GM12878 (cell line): Measurements from ENCODE around the gene CNR2. TPM values are rescaled to one million over a fixed set of nuclear protein-coding genes. Genes with fewer than 3 reads are reported as not detected.

Experiments
- BACH1 ChIP-seq: fragments of 450-650 bp; IDR thresholded peaks from 2 replicates; pipeline ENCODE4 v1.6.1; 2017; ENCODE audit warnings: mild to moderate bottlenecking, borderline replicate concordance
- CBX3 ChIP-seq: fragments of 200-600 bp; sonication (generic); IDR thresholded peaks from 2 replicates; pipeline ENCODE4 v1.6.1; 2016; ENCODE audit warnings: low read depth, borderline replicate concordance
- CREM ChIP-seq: IDR thresholded peaks from 2 replicates; pipeline ENCODE4 v1.6.1; 2014; ENCODE audit warnings: antibody characterized with exemption, low read depth
- FOXK2 ChIP-seq: fragments of 450-650 bp; IDR thresholded peaks from 2 replicates; pipeline ENCODE4 v1.6.1; 2017; ENCODE audit warnings: mild to moderate bottlenecking, moderate library complexity
- NFXL1 ChIP-seq: fragments of 450-650 bp; IDR thresholded peaks from 2 replicates; pipeline ENCODE4 v1.6.1; 2017; ENCODE audit warnings: antibody characterized with exemption, mild to moderate bottlenecking, borderline replicate concordance
- NR2C2 ChIP-seq: IDR thresholded peaks from 2 replicates; pipeline ENCODE4 v1.6.1; 2011; ENCODE audit warnings: borderline replicate concordance, low read depth; ENCODE audit not compliant: control insufficient read depth, insufficient read length
- PAX5 ChIP-seq: IDR thresholded peaks from 2 replicates; pipeline ENCODE4 v1.6.1; 2011; ENCODE audit warnings: low read depth, low read length, borderline replicate concordance
- SPI1 ChIP-seq: IDR thresholded peaks from 2 replicates; pipeline ENCODE4 v1.6.1; 2011; ENCODE audit warnings: low read depth, mild to moderate bottlenecking, low read length, moderate library complexity, borderline replicate concordance; ENCODE audit not compliant: insufficient read depth
- STAT3 ChIP-seq: IDR thresholded peaks from 2 replicates; pipeline ENCODE4 v1.6.1; 2011; ENCODE audit warnings: low read depth, low read length, improper control_type of control experiment
- YY1 ChIP-seq: IDR thresholded peaks from 2 replicates; pipeline ENCODE4 v1.6.1; 2011; ENCODE audit warnings: low read depth, mild to moderate bottlenecking, low read length
- ZNF24 ChIP-seq: fragments of 450-650 bp; IDR thresholded peaks from 2 replicates; pipeline ENCODE4 v1.6.1; 2017; ENCODE audit warnings: antibody characterized with exemption, mild to moderate bottlenecking
- ZNF384 ChIP-seq: IDR thresholded peaks from 2 replicates; pipeline ENCODE4 v1.6.1; 2012; ENCODE audit warnings: low read depth, mild to moderate bottlenecking, low read length, improper control_type of control experiment, borderline replicate concordance
- ZNF622 ChIP-seq: fragments of 450-650 bp; IDR thresholded peaks from 2 replicates; pipeline ENCODE4 v1.6.1; 2017; ENCODE audit warnings: mild to moderate bottlenecking, inconsistent platforms
- polyA plus RNA-seq, 11 experiments: library from polyadenylated mRNA; depleted of rRNA in 4 of 11; unstranded in 6 of 11; stranded (reverse) in 5 of 11; fragments of >200 nt; fragmentation: Nextera tagmentation in 4 of 11; fragmentation: Illumina TruSeq in 1 of 11; extraction: Ambion mirVana in 4 of 11; extraction: Trizol in 1 of 11; gene quantifications; 1 replicate in 1 of 11; 2 replicates in 10 of 11; pipeline versions ENCODE4 v1.2.1 to v1.2.3, GENCODE V29; 2011 to 2016; ENCODE audit warnings: inconsistent platforms in 2 of 11, missing spikeins in 2 of 11, low read depth in 1 of 11
- total RNA-seq, 4 experiments: library from RNA; depleted of rRNA in 3 of 4; stranded (reverse); fragments of >200 nt in 3 of 4; fragmentation: Illumina TruSeq in 1 of 4; extraction: Trizol in 1 of 4; gene quantifications; 2 replicates each; pipeline versions ENCODE4 v1.2.1 to v1.2.3, GENCODE V29; 2013 to 2021
- TF ChIP-seq, protein P1 (sequence below): IDR thresholded peaks from 2 replicates; pipeline ENCODE4 v1.6.1; 2011; ENCODE audit warnings: low read depth, mild to moderate bottlenecking, low read length, moderate library complexity, borderline replicate concordance; ENCODE audit errors: extremely low read depth
- TF ChIP-seq, protein P2 (sequence below): fragments of 450-650 bp; conservative IDR thresholded peaks from 2 replicates; pipeline ENCODE4 v1.6.1; 2017; ENCODE audit warnings: mild to moderate bottlenecking, moderate library complexity
- TF ChIP-seq, protein P3 (sequence below): IDR thresholded peaks from 2 replicates; pipeline ENCODE4 v1.6.1; 2012; ENCODE audit warnings: low read depth, low read length, improper control_type of control experiment
- TF ChIP-seq, protein P4 (sequence below): fragments of 150-350 bp; IDR thresholded peaks from 2 replicates; pipeline ENCODE4 v1.6.1; 2016; ENCODE audit warnings: low read depth, low read length
- TF ChIP-seq, protein P5 (sequence below): IDR thresholded peaks from 2 replicates; pipeline ENCODE4 v1.6.1; 2012; ENCODE audit warnings: low read depth, low read length, improper control_type of control experiment
- TF ChIP-seq, protein P6 (sequence below): fragments of 450-650 bp; formaldehyde crosslinking; IDR thresholded peaks from 2 replicates; pipeline ENCODE4 v1.4.0; 2022; ENCODE audit warnings: mild to moderate bottlenecking, moderate library complexity

The CNR2 gene
- total and polyA plus RNA-seq, 10 of the 15 experiments (the other 5 are each of a cell fraction or from before 2014, with no cell fraction given): 0.46 to 19.8 (median 12.2) TPM

DNA sequence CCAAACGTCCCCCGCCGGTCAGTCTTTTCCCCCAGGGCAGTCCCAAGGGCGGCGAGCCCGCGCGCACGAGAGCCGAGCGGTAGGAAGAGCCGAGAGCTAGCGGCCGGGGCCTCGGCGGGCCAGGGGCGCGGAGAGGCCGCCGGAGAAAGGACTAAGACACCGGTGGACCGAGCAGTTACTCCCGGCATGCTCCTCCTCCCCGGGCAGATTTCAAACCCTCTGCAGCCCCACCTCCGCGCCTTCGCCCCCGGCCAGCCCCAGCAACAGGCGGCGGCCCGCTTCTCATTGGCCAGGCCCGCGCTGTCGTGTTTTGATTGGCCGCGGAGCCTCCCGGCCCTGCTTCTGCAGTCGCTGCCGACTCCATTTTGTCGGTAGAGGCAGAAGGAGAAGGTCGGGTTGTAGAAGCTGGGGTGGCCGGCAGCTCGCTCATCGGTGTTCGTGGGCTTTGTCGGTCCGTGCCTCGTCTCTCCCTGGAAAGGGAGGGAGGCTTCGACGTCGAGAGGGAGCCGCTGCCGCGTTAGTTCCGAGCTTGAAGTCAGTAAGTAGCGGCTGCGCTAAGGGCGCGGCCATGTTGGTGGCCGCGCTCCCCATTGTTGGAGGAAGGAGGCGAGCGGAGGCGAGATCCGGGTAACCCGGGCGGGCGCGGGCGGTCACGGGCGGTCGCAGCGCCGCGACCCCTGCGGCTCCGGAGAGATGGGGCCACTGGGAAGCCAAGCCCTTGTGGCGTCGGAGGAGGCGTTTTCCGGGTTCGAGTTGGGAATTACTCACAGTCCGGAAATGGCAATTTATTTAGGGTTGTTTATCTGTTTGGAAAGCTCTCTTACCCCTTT is 46.5 kb upstream of the CNR2 start, which contains the start of gene PNRC2 (continued):
- TF ChIP-seq, protein P1, sequence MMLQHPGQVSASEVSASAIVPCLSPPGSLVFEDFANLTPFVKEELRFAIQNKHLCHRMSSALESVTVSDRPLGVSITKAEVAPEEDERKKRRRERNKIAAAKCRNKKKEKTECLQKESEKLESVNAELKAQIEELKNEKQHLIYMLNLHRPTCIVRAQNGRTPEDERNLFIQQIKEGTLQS: no peak
- no peak for TF ChIP-seq NR2C2
- TF ChIP-seq ZNF24: no peak
- no peak for TF ChIP-seq ZNF622
- peak; percentile 73; the same call in 1 of the 2 replicates for TF ChIP-seq CREM
- TF ChIP-seq STAT3: no peak
- peak; percentile 98 for TF ChIP-seq YY1
- TF ChIP-seq NFXL1: no peak
- no peak for TF ChIP-seq ZNF384
- TF ChIP-seq, protein P2, sequence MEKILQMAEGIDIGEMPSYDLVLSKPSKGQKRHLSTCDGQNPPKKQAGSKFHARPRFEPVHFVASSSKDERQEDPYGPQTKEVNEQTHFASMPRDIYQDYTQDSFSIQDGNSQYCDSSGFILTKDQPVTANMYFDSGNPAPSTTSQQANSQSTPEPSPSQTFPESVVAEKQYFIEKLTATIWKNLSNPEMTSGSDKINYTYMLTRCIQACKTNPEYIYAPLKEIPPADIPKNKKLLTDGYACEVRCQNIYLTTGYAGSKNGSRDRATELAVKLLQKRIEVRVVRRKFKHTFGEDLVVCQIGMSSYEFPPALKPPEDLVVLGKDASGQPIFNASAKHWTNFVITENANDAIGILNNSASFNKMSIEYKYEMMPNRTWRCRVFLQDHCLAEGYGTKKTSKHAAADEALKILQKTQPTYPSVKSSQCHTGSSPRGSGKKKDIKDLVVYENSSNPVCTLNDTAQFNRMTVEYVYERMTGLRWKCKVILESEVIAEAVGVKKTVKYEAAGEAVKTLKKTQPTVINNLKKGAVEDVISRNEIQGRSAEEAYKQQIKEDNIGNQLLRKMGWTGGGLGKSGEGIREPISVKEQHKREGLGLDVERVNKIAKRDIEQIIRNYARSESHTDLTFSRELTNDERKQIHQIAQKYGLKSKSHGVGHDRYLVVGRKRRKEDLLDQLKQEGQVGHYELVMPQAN: peak; percentile 98
- TF ChIP-seq SPI1: no peak
- peak; percentile 14; the same call in 1 of the 2 replicates for TF ChIP-seq BACH1
- TF ChIP-seq, protein P3, sequence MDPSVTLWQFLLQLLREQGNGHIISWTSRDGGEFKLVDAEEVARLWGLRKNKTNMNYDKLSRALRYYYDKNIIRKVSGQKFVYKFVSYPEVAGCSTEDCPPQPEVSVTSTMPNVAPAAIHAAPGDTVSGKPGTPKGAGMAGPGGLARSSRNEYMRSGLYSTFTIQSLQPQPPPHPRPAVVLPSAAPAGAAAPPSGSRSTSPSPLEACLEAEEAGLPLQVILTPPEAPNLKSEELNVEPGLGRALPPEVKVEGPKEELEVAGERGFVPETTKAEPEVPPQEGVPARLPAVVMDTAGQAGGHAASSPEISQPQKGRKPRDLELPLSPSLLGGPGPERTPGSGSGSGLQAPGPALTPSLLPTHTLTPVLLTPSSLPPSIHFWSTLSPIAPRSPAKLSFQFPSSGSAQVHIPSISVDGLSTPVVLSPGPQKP: no peak
- no peak for TF ChIP-seq CBX3
- TF ChIP-seq, protein P4, sequence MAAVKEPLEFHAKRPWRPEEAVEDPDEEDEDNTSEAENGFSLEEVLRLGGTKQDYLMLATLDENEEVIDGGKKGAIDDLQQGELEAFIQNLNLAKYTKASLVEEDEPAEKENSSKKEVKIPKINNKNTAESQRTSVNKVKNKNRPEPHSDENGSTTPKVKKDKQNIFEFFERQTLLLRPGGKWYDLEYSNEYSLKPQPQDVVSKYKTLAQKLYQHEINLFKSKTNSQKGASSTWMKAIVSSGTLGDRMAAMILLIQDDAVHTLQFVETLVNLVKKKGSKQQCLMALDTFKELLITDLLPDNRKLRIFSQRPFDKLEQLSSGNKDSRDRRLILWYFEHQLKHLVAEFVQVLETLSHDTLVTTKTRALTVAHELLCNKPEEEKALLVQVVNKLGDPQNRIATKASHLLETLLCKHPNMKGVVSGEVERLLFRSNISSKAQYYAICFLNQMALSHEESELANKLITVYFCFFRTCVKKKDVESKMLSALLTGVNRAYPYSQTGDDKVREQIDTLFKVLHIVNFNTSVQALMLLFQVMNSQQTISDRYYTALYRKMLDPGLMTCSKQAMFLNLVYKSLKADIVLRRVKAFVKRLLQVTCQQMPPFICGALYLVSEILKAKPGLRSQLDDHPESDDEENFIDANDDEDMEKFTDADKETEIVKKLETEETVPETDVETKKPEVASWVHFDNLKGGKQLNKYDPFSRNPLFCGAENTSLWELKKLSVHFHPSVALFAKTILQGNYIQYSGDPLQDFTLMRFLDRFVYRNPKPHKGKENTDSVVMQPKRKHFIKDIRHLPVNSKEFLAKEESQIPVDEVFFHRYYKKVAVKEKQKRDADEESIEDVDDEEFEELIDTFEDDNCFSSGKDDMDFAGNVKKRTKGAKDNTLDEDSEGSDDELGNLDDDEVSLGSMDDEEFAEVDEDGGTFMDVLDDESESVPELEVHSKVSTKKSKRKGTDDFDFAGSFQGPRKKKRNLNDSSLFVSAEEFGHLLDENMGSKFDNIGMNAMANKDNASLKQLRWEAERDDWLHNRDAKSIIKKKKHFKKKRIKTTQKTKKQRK: no peak
- TF ChIP-seq, protein P5, sequence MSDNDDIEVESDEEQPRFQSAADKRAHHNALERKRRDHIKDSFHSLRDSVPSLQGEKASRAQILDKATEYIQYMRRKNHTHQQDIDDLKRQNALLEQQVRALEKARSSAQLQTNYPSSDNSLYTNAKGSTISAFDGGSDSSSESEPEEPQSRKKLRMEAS: no peak
- no peak for TF ChIP-seq FOXK2
- TF ChIP-seq, protein P6, sequence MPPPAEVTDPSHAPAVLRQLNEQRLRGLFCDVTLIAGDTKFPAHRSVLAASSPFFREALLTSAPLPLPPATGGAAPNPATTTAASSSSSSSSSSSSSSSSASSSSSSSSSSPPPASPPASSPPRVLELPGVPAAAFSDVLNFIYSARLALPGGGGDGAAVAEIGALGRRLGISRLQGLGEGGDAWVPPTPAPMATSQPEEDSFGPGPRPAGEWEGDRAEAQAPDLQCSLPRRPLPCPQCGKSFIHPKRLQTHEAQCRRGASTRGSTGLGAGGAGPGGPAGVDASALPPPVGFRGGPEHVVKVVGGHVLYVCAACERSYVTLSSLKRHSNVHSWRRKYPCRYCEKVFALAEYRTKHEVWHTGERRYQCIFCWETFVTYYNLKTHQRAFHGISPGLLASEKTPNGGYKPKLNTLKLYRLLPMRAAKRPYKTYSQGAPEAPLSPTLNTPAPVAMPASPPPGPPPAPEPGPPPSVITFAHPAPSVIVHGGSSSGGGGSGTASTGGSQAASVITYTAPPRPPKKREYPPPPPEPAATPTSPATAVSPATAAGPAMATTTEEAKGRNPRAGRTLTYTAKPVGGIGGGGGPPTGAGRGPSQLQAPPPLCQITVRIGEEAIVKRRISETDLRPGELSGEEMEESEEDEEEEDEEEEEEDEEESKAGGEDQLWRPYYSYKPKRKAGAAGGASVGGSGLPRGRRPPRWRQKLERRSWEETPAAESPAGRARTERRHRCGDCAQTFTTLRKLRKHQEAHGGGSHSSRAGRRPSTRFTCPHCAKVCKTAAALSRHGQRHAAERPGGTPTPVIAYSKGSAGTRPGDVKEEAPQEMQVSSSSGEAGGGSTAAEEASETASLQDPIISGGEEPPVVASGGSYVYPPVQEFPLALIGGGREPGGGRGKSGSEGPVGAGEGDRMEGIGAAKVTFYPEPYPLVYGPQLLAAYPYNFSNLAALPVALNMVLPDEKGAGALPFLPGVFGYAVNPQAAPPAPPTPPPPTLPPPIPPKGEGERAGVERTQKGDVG (CRISPR knock-in tag): no peak
- TF ChIP-seq PAX5: no peak; the same call in 1 of the 2 replicates
